Activated T-cell treated with anti-CD3 and anti-CD28 coated beads for 24 hours (primary cell): ENCODE results near the gene ACAP1.

Source experiments
- DNase-seq: peaks from one replicate; pipeline ENCODE4 v3.0.0-alpha.2; 2020; ENCODE audit warnings: low read depth

The ACAP1 gene

GRCh38 chr17:7336240-7337175 lies at the start of gene ACAP1:
TSS of gene ACAP1 (plus strand) at chr17:7336529. CDS start at chr17:7336735, 206 bp downstream.
- DNase-seq = peak; percentile 80

GRCh38 chr17:7289256-7290032 lies 46.9 kb upstream of the ACAP1 start:
- DNase-seq = no peak

- no peak for DNase-seq
Measured at GRCh38 chr17:7290166-7290565, 46.2 kb upstream of the ACAP1 start.

- no peak for DNase-seq
Measured at GRCh38 chr17:7290685-7291084, 45.6 kb upstream of the ACAP1 start.

GRCh38 chr17:7292194-7292593 lies 44.1 kb upstream of the ACAP1 start:
- no peak for DNase-seq

GRCh38 chr17:7292729-7293128 lies 43.6 kb upstream of the ACAP1 start:
- DNase-seq = no peak

- no peak for DNase-seq
Measured at GRCh38 chr17:7293159-7293558, 43.2 kb upstream of the ACAP1 start.

GRCh38 chr17:7293816-7294613 lies 42.3 kb upstream of the ACAP1 start:
- DNase-seq = no peak

GRCh38 chr17:7294614-7295153 lies 41.6 kb upstream of the ACAP1 start, which contains the start of gene YBX2:
TSS of gene YBX2 (minus strand) at chr17:7294639. CDS start at chr17:7294500, 139 bp downstream.
- peak; percentile 47 for DNase-seq

GRCh38 chr17:7295230-7296180 lies 40.8 kb upstream of the ACAP1 start:
- no peak for DNase-seq

- DNase-seq = peak; percentile 56
Measured at GRCh38 chr17:7296189-7296861, 40.0 kb upstream of the ACAP1 start.

- no peak for DNase-seq
Measured at GRCh38 chr17:7304179-7304578, 32.1 kb upstream of the ACAP1 start.

GRCh38 chr17:7306911-7307685 lies 29.2 kb upstream of the ACAP1 start, which contains the start of gene EIF5A:
TSS of gene EIF5A (plus strand) at chr17:7307628. CDS start at chr17:7309636, 2,008 bp downstream.
- peak; percentile 100 for DNase-seq

- no peak for DNase-seq
Measured at GRCh38 chr17:7307686-7308624, 28.4 kb upstream of the ACAP1 start.

GRCh38 chr17:7308625-7309433 lies 27.5 kb upstream of the ACAP1 start:
- peak; percentile 81 for DNase-seq

- no peak for DNase-seq
Measured at GRCh38 chr17:7309628-7310027, 26.7 kb upstream of the ACAP1 start.

GRCh38 chr17:7311110-7311705 lies 25.1 kb upstream of the ACAP1 start:
- no peak for DNase-seq
